Chondrocyte (in vitro differentiated cells): ENCODE data around the gene CEP170B. TPM values are rescaled to one million over a fixed set of nuclear protein-coding genes. Genes with fewer than 3 reads are reported as not detected.

Experiments
- DNase-seq: peaks from one replicate; pipeline ENCODE4 v3.0.0; 2021; ENCODE audit warnings: mixed read lengths, low spot score
- H3K27ac Mint-ChIP-seq: one replicate; pipeline ENCODE4 v1.8.0; 2021; ENCODE audit warnings: mild to moderate bottlenecking, moderate library complexity, mixed read lengths; ENCODE audit not compliant: unreplicated experiment
- H3K27me3 Mint-ChIP-seq: 2 replicates; pipeline ENCODE4 v1.8.0; 2021; ENCODE audit warnings: low read depth, mixed read lengths
- H3K36me3 Mint-ChIP-seq: 2 replicates; pipeline ENCODE4 v1.8.0; 2021; ENCODE audit warnings: low read depth, mixed read lengths
- H3K4me1 Mint-ChIP-seq: 2 replicates; pipeline ENCODE4 v1.8.0; 2021; ENCODE audit warnings: low read depth, mild to moderate bottlenecking, mixed read lengths
- H3K4me3 Mint-ChIP-seq: one replicate; pipeline ENCODE4 v1.8.0; 2021; ENCODE audit warnings: mild to moderate bottlenecking, moderate library complexity, mixed read lengths; ENCODE audit not compliant: unreplicated experiment
- H3K9me3 Mint-ChIP-seq: 2 replicates; pipeline ENCODE4 v1.8.0; 2021; ENCODE audit warnings: low read depth, mixed read lengths
- CTCF ChIP-seq: fragments of 200-600 bp; sonication (generic); IDR thresholded peaks from 2 replicates; pipeline ENCODE4 v1.5.0; 2021; ENCODE audit warnings: antibody characterized with exemption, mild to moderate bottlenecking, moderate library complexity
- total RNA-seq: library from RNA; stranded (reverse); gene quantifications from 3 replicates; pipeline ENCODE4 v1.2.1, GENCODE V29; 2021

Gene CEP170B
- total RNA-seq, 1 donor from 2014 or later: 39.2 TPM

- Mint-ChIP-seq H3K36me3 (no peaks in the 10 kb centered on the region), H3K4me1 (no peaks in the 10 kb centered on the region), H3K27me3 (no peaks in the 10 kb centered on the region), H3K9me3 (peaks cover 3% of the 10 kb centered on the region), H3K4me3 (no peak overlapping the region), H3K27ac (no peak overlapping the region)
- peak; percentile 20 for TF ChIP-seq CTCF
- peak; percentile 90 for DNase-seq
Measured at GRCh38 chr14:104926619-104927431, 61.8 kb downstream of the CEP170B start.

GRCh38 chr14:104927432-104927816 lies 62.4 kb downstream of the CEP170B start:
- no peak overlapping the region for H3K4me3 Mint-ChIP-seq

DNA sequence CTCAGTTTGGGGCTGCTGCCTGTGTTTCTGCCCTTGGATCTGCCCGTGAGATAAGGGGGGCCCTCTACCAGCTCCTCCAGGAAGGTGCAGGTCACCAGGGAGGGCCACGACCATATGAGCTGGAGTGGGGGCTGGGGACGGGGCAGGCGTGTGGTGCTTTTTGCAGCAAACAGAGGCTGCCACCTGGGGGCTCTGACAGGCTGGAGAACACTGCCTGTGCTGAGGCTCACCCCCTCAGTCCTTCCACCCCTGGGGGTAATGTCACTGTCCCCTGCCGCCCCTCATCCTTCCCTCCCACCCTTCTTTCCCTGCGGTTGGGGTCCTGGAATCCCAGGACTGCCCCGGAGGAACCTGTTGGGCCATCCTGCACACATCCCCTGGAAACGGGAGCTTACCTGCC lies 62.8 kb downstream of the CEP170B start:
- DNase-seq: no peak
- Mint-ChIP-seq H3K27ac (no peak overlapping the region), H3K9me3 (peaks cover 3% of the 10 kb centered on the region), H3K4me1 (no peaks in the 10 kb centered on the region), H3K4me3 (no peak overlapping the region), H3K27me3 (no peaks in the 10 kb centered on the region), H3K36me3 (no peaks in the 10 kb centered on the region)
- TF ChIP-seq CTCF: no peak

More at GRCh38 chr14:104927432-104927816, 62.4 kb downstream of the CEP170B start:
- Mint-ChIP-seq H3K27me3 (no peaks in the 10 kb centered on the region), H3K36me3 (no peaks in the 10 kb centered on the region), H3K9me3 (peaks cover 3% of the 10 kb centered on the region), H3K4me1 (no peaks in the 10 kb centered on the region), H3K27ac (no peak overlapping the region)
- DNase-seq: peak; percentile 86
- TF ChIP-seq CTCF: no peak

- Mint-ChIP-seq H3K36me3 (no peaks in the 10 kb centered on the region), H3K27ac (no peak overlapping the region), H3K27me3 (no peaks in the 10 kb centered on the region), H3K9me3 (peaks cover 3% of the 10 kb centered on the region), H3K4me3 (no peak overlapping the region), H3K4me1 (no peaks in the 10 kb centered on the region)
- TF ChIP-seq CTCF: no peak
- DNase-seq: peak; percentile 90
Measured at GRCh38 chr14:104928391-104929133, 63.5 kb downstream of the CEP170B start.
